ENCODE data around the gene SDK2. TPM values are rescaled to one million over a fixed set of nuclear protein-coding genes. Genes with fewer than 3 reads are reported as not detected.

The SDK2 gene
- total and polyA plus RNA-seq, 2 experiments from 2014 or later: 0.59 to 1.2 TPM

DNA sequence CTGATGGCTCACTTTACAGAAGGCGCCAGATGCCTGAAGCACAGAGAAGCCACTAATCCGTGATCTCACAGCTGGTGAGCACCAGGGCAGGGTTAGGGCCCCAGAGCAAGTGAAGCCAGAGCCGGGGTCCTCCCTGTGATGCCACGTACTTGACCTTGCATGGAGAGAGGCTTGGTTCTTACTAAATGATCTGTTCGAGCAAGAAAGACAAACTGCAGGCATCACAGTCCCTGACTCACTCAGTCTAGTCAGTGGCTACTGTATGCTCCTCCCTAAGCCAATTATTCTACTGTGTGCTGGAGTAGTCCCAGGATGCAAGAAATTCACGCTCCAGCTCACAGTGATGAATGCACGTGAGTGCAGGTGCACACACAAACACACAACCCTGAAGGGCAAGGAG is 55.4 kb downstream of the SDK2 start:
- whole genome bisulfite sequencing (ENCODE audit: low lambda C conversion rate, missing lambda C conversion rate): 75% methylated on average over 7 of the region's 7 CpGs
- H3K4me1 ChIP-seq (ENCODE audit: insufficient read depth): no peaks in the 10 kb centered on the region

DNA sequence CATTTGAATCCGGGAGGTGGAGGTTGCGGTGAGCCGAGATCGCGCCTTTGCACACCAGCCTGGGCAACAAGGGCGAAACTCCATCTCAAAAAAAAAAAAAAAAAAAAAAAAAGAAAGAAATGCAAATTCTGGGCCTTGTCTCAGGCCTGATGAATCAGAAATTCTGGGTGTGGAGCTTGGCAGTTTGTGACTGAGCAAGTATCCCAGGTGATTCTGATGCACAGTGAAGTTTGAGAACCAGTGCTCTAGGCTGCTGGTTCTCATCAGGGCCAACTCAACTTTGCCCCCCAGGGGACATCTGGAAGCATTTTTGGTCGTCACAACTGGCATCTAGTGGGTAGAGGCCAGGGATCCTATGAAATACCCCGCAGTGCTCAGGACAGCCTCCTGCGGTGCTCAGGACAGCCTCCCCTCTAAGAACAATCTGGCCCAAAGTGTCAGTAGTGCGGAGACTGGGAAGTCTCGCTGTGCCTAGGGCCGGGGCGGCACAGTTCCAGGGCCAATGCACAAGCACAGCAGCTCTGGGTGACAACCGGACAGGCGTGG is 55.9 kb downstream of the SDK2 start:
- TF ChIP-seq CTCF (IDR thresholded peaks at IDR 0.05; ENCODE audit: poor library complexity) (no peak), EZH2 (IDR thresholded peaks at IDR 0.05; ENCODE audit: borderline replicate concordance) (no peak), EZH2phosphoT487 (IDR thresholded peaks at IDR 0.05; ENCODE audit: low read depth, severe bottlenecking, unreplicated experiment) (no peak)
- no peak overlapping the region for H3K27ac ChIP-seq
- H3K4me1 ChIP-seq (ENCODE audit: insufficient read depth): no peaks in the 10 kb centered on the region
- 80% methylated on average over 9 of the region's 15 CpGs for WGBS (ENCODE audit: low lambda C conversion rate, missing lambda C conversion rate)
- H3K36me3 ChIP-seq (replicated peaks; ENCODE audit: insufficient read depth, low read depth): no peaks in the 10 kb centered on the region
- H3K9me3 ChIP-seq (ENCODE audit: low read depth): no peaks in the 10 kb centered on the region
- H4K20me1 ChIP-seq (ENCODE audit: insufficient read depth, poor library complexity, severe bottlenecking): no peaks in the 10 kb centered on the region
- peaks cover 16% of the 10 kb centered on the region for H3K27me3 ChIP-seq
- H3K9me2 ChIP-seq (replicated peaks; ENCODE audit: insufficient read depth): no peaks in the 10 kb centered on the region
- H3K79me2 ChIP-seq: no peaks in the 10 kb centered on the region
- no peak overlapping the region for H3K4me2 ChIP-seq
- H2AFZ ChIP-seq: no peak overlapping the region
- no peak for DNase-seq (ENCODE audit: low spot score)
- no peak overlapping the region for H3K4me3 ChIP-seq

More for the DNA sequence above, 55.4 kb downstream of the SDK2 start:
- Histone ChIP-seq H3K4me2 (no peak overlapping the region), H3K9me2 (replicated peaks; ENCODE audit: insufficient read depth) (no peaks in the 10 kb centered on the region), H3K27ac (no peak overlapping the region), H3K4me3 (no peak overlapping the region), H2AFZ (no peak overlapping the region), H4K20me1 (ENCODE audit: insufficient read depth, poor library complexity, severe bottlenecking) (no peaks in the 10 kb centered on the region), H3K36me3 (replicated peaks; ENCODE audit: insufficient read depth, low read depth) (no peaks in the 10 kb centered on the region), H3K9me3 (ENCODE audit: low read depth) (no peaks in the 10 kb centered on the region), H3K27me3 (peaks cover 16% of the 10 kb centered on the region), H3K79me2 (no peaks in the 10 kb centered on the region)
- DNase-seq (ENCODE audit: low spot score): no peak
- TF ChIP-seq EZH2 (IDR thresholded peaks at IDR 0.05; ENCODE audit: borderline replicate concordance) (no peak), CTCF (IDR thresholded peaks at IDR 0.05; ENCODE audit: poor library complexity) (no peak), EZH2phosphoT487 (IDR thresholded peaks at IDR 0.05; ENCODE audit: low read depth, severe bottlenecking, unreplicated experiment) (no peak)

- no peaks in the 10 kb centered on the region for H3K4me1 ChIP-seq (ENCODE audit: insufficient read depth)
- H3K27ac ChIP-seq: no peak overlapping the region
- no peak overlapping the region for H3K4me2 ChIP-seq
- peak; percentile 65 for DNase-seq (ENCODE audit: low spot score)
- H3K9me2 ChIP-seq (replicated peaks; ENCODE audit: insufficient read depth): no peaks in the 10 kb centered on the region
- no peaks in the 10 kb centered on the region for H4K20me1 ChIP-seq (ENCODE audit: insufficient read depth, poor library complexity, severe bottlenecking)
- no peaks in the 10 kb centered on the region for H3K9me3 ChIP-seq (ENCODE audit: low read depth)
- TF ChIP-seq EZH2phosphoT487 (IDR thresholded peaks at IDR 0.05; ENCODE audit: low read depth, severe bottlenecking, unreplicated experiment) (no peak), CTCF (IDR thresholded peaks at IDR 0.05; ENCODE audit: poor library complexity) (no peak), EZH2 (IDR thresholded peaks at IDR 0.05; ENCODE audit: borderline replicate concordance) (no peak)
- no peak overlapping the region for H3K4me3 ChIP-seq
- H2AFZ ChIP-seq: no peak overlapping the region
- peaks cover 16% of the 10 kb centered on the region for H3K27me3 ChIP-seq
- H3K79me2 ChIP-seq: no peaks in the 10 kb centered on the region
- no peaks in the 10 kb centered on the region for H3K36me3 ChIP-seq (replicated peaks; ENCODE audit: insufficient read depth, low read depth)
- WGBS (ENCODE audit: low lambda C conversion rate, missing lambda C conversion rate): 61% methylated on average over 12 of the region's 12 CpGs
These were observed 57.2 kb downstream of the SDK2 start for GRCh38 chr17:73586921-73587602.

All from hepatocyte (in vitro differentiated cells).